ENCODE data around the gene TNFRSF19. TPM values are rescaled to one million over a fixed set of nuclear protein-coding genes. Genes with fewer than 3 reads are reported as not detected.

TNFRSF19 gene
- total and polyA plus RNA-seq, 12 donors, result 17.8 to 49.6 (median 30.6) TPM

GRCh38 chr13:23688336-23688735 is 118.1 kb downstream of the TNFRSF19 start:
- no peak for DNase-seq
- H3K27me3 ChIP-seq, result no peaks in the 10 kb centered on the region
- H3K9me3 ChIP-seq, result peaks cover 0 to 22% (median 7%) of the 10 kb centered on the region in 11 donors
- intact Hi-C loops (cut with DNase I), result no loop called here
- no peak overlapping the region for H3K27ac ChIP-seq
- H3K36me3 ChIP-seq, result no peaks in the 10 kb centered on the region
- no peaks in the 10 kb centered on the region for H3K4me1 ChIP-seq
- H3K4me3 ChIP-seq, result no peak overlapping the region
- no peak for TF ChIP-seq CTCF (IDR thresholded peaks at IDR 0.05)
- WGBS, 2 donors, result 93 to 95% methylated on average over 3 of the region's 3 CpGs
- ATAC-seq, result no peak

GRCh38 chr13:23690668-23691067 is 120.5 kb downstream of the TNFRSF19 start:
- ATAC-seq (peak in 1 of 8 donors; percentile 29), DNase-seq (no peak)
- no peaks in the 10 kb centered on the region for H3K27me3 ChIP-seq
- no peaks in the 10 kb centered on the region for H3K36me3 ChIP-seq
- H3K9me3 ChIP-seq, result no peaks in the 10 kb centered on the region
- 75 to 83% methylated on average over 3 of the region's 3 CpGs for WGBS, 2 donors
- no peak for TF ChIP-seq CTCF (IDR thresholded peaks at IDR 0.05)
- H3K27ac ChIP-seq, result no peak overlapping the region
- intact Hi-C loops (cut with DNase I), result no loop called here
- H3K4me3 ChIP-seq, result no peak overlapping the region
- peaks cover 0 to 4% (median 3%) of the 10 kb centered on the region in 9 donors for H3K4me1 ChIP-seq

GRCh38 chr13:23692816-23693215 is 122.6 kb downstream of the TNFRSF19 start:
- no peak overlapping the region for H3K4me3 ChIP-seq
- no peaks in the 10 kb centered on the region for H3K9me3 ChIP-seq
- no peaks in the 10 kb centered on the region for H3K27me3 ChIP-seq
- no peak for TF ChIP-seq CTCF (IDR thresholded peaks at IDR 0.05)
- ATAC-seq, result no peak
- peaks cover 0 to 20% (median 11%) of the 10 kb centered on the region in 9 donors for H3K4me1 ChIP-seq
- intact Hi-C loops (cut with DNase I), result no loop called here
- H3K27ac ChIP-seq, result peak overlapping the region in 1 of 10 donors; percentile 33
- 63 to 79% methylated on average over 3 of the region's 3 CpGs for WGBS, 2 donors
- DNase-seq, result no peak
- H3K36me3 ChIP-seq, result no peaks in the 10 kb centered on the region

GRCh38 chr13:23695196-23695595 is 125.0 kb downstream of the TNFRSF19 start:
- Histone ChIP-seq H3K27ac (peak overlapping the region in 2 of 10 donors; percentile 55 to 75), H3K9me3 (no peaks in the 10 kb centered on the region), H3K4me3 (peak overlapping the region in 4 of 10 donors; percentile 16 to 44 (median 34)), H3K4me1 (peaks cover 0 to 25% (median 15%) of the 10 kb centered on the region in 9 donors), H3K27me3 (no peaks in the 10 kb centered on the region), H3K36me3 (no peaks in the 10 kb centered on the region)
- no peak for DNase-seq
- WGBS, 2 donors, result 77 to 78% methylated on average over 22 to 28 of the region's 28 CpGs
- intact Hi-C loops (cut with DNase I), result no loop called here
- no peak for TF ChIP-seq CTCF (IDR thresholded peaks at IDR 0.05)
- peak in 3 of 8 donors; percentile 10 to 59 (median 25) for ATAC-seq
